ENCODE data around the gene METTL24. TPM values are rescaled to one million over a fixed set of nuclear protein-coding genes. Genes with fewer than 3 reads are reported as not detected.
A peak's percentile ranks its signal among the peaks of the same experiment; 100 is the strongest.

The METTL24 gene
- total RNA-seq, 1 donor from 2014 or later, result 2.3 TPM

- no peaks in the 10 kb centered on the region for H3K27me3 ChIP-seq (ENCODE audit: control insufficient read depth, insufficient read depth, low read length)
- TF ChIP-seq CTCF (IDR thresholded peaks at IDR 0.05; ENCODE audit: insufficient read depth, low read length, poor library complexity, severe bottlenecking), result no peak
Observed at GRCh38 chr6:110366975-110367374, 8.8 kb upstream of the METTL24 start.

GRCh38 chr6:110366256-110366655, 8.1 kb upstream of the METTL24 start:
- H3K27me3 ChIP-seq (ENCODE audit: control insufficient read depth, insufficient read depth, low read length), result no peaks in the 10 kb centered on the region
- H3K36me3 ChIP-seq (ENCODE audit: control insufficient read depth, insufficient read depth, low read length), result no peaks in the 10 kb centered on the region
- DNase-seq (ENCODE audit: low read depth), result no peak

More at GRCh38 chr6:110366975-110367374, 8.8 kb upstream of the METTL24 start:
- DNase-seq (ENCODE audit: low read depth), result no peak
- no peak overlapping the region for H3K4me3 ChIP-seq (ENCODE audit: low read depth, low read length)
- no peaks in the 10 kb centered on the region for H3K36me3 ChIP-seq (ENCODE audit: control insufficient read depth, insufficient read depth, low read length)

GRCh38 chr6:110364364-110365105, 6.4 kb upstream of the METTL24 start:
- no peak for TF ChIP-seq CTCF (IDR thresholded peaks at IDR 0.05; ENCODE audit: insufficient read depth, low read length, poor library complexity, severe bottlenecking)
- no peaks in the 10 kb centered on the region for H3K27me3 ChIP-seq (ENCODE audit: control insufficient read depth, insufficient read depth, low read length)
- no peak for DNase-seq (ENCODE audit: low read depth)
- no peak overlapping the region for H3K4me3 ChIP-seq (ENCODE audit: low read depth, low read length)
- no peaks in the 10 kb centered on the region for H3K36me3 ChIP-seq (ENCODE audit: control insufficient read depth, insufficient read depth, low read length)

More at GRCh38 chr6:110366256-110366655, 8.1 kb upstream of the METTL24 start:
- no peak for TF ChIP-seq CTCF (IDR thresholded peaks at IDR 0.05; ENCODE audit: insufficient read depth, low read length, poor library complexity, severe bottlenecking)
- H3K4me3 ChIP-seq (ENCODE audit: low read depth, low read length), result no peak overlapping the region

- H3K4me3 ChIP-seq (ENCODE audit: low read depth, low read length), result no peak overlapping the region
- H3K27me3 ChIP-seq (ENCODE audit: control insufficient read depth, insufficient read depth, low read length), result no peaks in the 10 kb centered on the region
- no peak for TF ChIP-seq CTCF (IDR thresholded peaks at IDR 0.05; ENCODE audit: insufficient read depth, low read length, poor library complexity, severe bottlenecking)
- no peak for DNase-seq (ENCODE audit: low read depth)
- H3K36me3 ChIP-seq (ENCODE audit: control insufficient read depth, insufficient read depth, low read length), result no peaks in the 10 kb centered on the region
Observed at GRCh38 chr6:110363748-110364147, 5.6 kb upstream of the METTL24 start.

- no peaks in the 10 kb centered on the region for H3K36me3 ChIP-seq (ENCODE audit: control insufficient read depth, insufficient read depth, low read length)
- peaks cover 12% of the 10 kb centered on the region for H3K27me3 ChIP-seq (ENCODE audit: control insufficient read depth, insufficient read depth, low read length)
- peak; percentile 87 for DNase-seq (ENCODE audit: low read depth)
- no peak overlapping the region for H3K4me3 ChIP-seq (ENCODE audit: low read depth, low read length)
- TF ChIP-seq CTCF (IDR thresholded peaks at IDR 0.05; ENCODE audit: insufficient read depth, low read length, poor library complexity, severe bottlenecking), result no peak
Observed at GRCh38 chr6:110360676-110361075, 2.5 kb upstream of the METTL24 start.

GRCh38 chr6:110359556-110359955, 1.4 kb upstream of the METTL24 start:
- TF ChIP-seq CTCF (IDR thresholded peaks at IDR 0.05; ENCODE audit: insufficient read depth, low read length, poor library complexity, severe bottlenecking), result no peak
- H3K27me3 ChIP-seq (ENCODE audit: control insufficient read depth, insufficient read depth, low read length), result peaks cover 12% of the 10 kb centered on the region
- no peak overlapping the region for H3K4me3 ChIP-seq (ENCODE audit: low read depth, low read length)
- H3K36me3 ChIP-seq (ENCODE audit: control insufficient read depth, insufficient read depth, low read length), result no peaks in the 10 kb centered on the region
- DNase-seq (ENCODE audit: low read depth), result no peak
